HG03066 (cell line): Measurements from ENCODE around the gene GAS6.
"Not testable (repeated sequence)": the region's sequence is repeated elsewhere in the genome, so short reads cannot be mapped to it uniquely, and the experiment has no call there.

Experiments used
- ATAC-seq: cut with Tn5 transposase; IDR thresholded peaks from one replicate; pipeline ENCODE4 v1.9.1; 2021; ENCODE audit warnings: low read depth; ENCODE audit not compliant: unreplicated experiment

The GAS6 gene

GRCh38 chr13:113863524-113864272 lies at the start of gene GAS6:
Gene GAS6 (minus strand): TSS chr13:113864076. CDS start chr13:113863920, 156 bp downstream.
- ATAC-seq, result no peak

GRCh38 chr13:113913408-113913807 lies 49.5 kb upstream of the GAS6 start:
- not testable (repeated sequence) for ATAC-seq

- ATAC-seq, result no peak
Measured at GRCh38 chr13:113912596-113912995, 48.7 kb upstream of the GAS6 start.

GRCh38 chr13:113907635-113908617 lies 44.0 kb upstream of the GAS6 start:
- no peak for ATAC-seq

GRCh38 chr13:113906571-113906970 lies 42.7 kb upstream of the GAS6 start:
- ATAC-seq, result no peak

- no peak for ATAC-seq
Measured at GRCh38 chr13:113905942-113906341, 42.1 kb upstream of the GAS6 start.

GRCh38 chr13:113905018-113905417 lies 41.1 kb upstream of the GAS6 start:
- ATAC-seq, result no peak

GRCh38 chr13:113904411-113904810 lies 40.5 kb upstream of the GAS6 start:
- ATAC-seq, result no peak

GRCh38 chr13:113903912-113904311 lies 40.0 kb upstream of the GAS6 start:
- no peak for ATAC-seq

GRCh38 chr13:113902986-113903775 lies 39.3 kb upstream of the GAS6 start:
- ATAC-seq, result no peak

- ATAC-seq, result no peak
Measured at GRCh38 chr13:113902481-113902880, 38.6 kb upstream of the GAS6 start.

GRCh38 chr13:113901642-113902041 lies 37.8 kb upstream of the GAS6 start:
- ATAC-seq, result no peak

- no peak for ATAC-seq
Measured at GRCh38 chr13:113901231-113901630, 37.4 kb upstream of the GAS6 start.

- no peak for ATAC-seq
Measured at GRCh38 chr13:113900646-113901045, 36.8 kb upstream of the GAS6 start.

GRCh38 chr13:113898391-113898790 lies 34.5 kb upstream of the GAS6 start:
- ATAC-seq, result no peak

GRCh38 chr13:113897966-113898365 lies 34.1 kb upstream of the GAS6 start:
- no peak for ATAC-seq

- no peak for ATAC-seq
Measured at GRCh38 chr13:113897161-113897560, 33.3 kb upstream of the GAS6 start.

- no peak for ATAC-seq
Measured at GRCh38 chr13:113895436-113895835, 31.6 kb upstream of the GAS6 start.

- no peak for ATAC-seq
Measured at GRCh38 chr13:113890774-113891480, 27.1 kb upstream of the GAS6 start.

GRCh38 chr13:113889467-113889866 lies 25.6 kb upstream of the GAS6 start:
- ATAC-seq, result no peak
